Activated CD8-positive, alpha-beta memory T cell treated with anti-CD3 and anti-CD28 coated beads, Interleukin-2, amount 50 U/mL, for 24 hours (primary cell): ENCODE results near the gene OR10K1.
A peak's percentile ranks its signal among the peaks of the same experiment; 100 is the strongest.
"Not testable (repeated sequence)": the region's sequence is repeated elsewhere in the genome, so short reads cannot be mapped to it uniquely, and the experiment has no call there.

Experiments used
- DNase-seq: peaks from one replicate; pipeline ENCODE4 v3.0.0-alpha.2; 2020; ENCODE audit errors: extremely low read depth

Gene OR10K1

GRCh38 chr1:158461534-158461933 lies at the start of gene OR10K1:
Gene OR10K1 (plus strand): TSS chr1:158461834. CDS start chr1:158465562, 3,728 bp downstream.
- DNase-seq: no peak

GRCh38 chr1:158414651-158415345 lies 46.8 kb upstream of the OR10K1 start:
- DNase-seq: no peak

GRCh38 chr1:158417586-158417985 lies 44.0 kb upstream of the OR10K1 start:
- DNase-seq: no peak

- no peak for DNase-seq
Observed at GRCh38 chr1:158422212-158422611, 39.4 kb upstream of the OR10K1 start.

GRCh38 chr1:158425027-158425426 lies 36.6 kb upstream of the OR10K1 start:
- DNase-seq: no peak

GRCh38 chr1:158426137-158426536 lies 35.5 kb upstream of the OR10K1 start, which contains the start of gene OR10K2:
Gene OR10K2 (minus strand): TSS chr1:158426237. CDS start chr1:158420866, 5,371 bp downstream.
- DNase-seq: no peak

GRCh38 chr1:158430163-158430562 lies 31.5 kb upstream of the OR10K1 start:
- DNase-seq: not testable (repeated sequence)

GRCh38 chr1:158434741-158435140 lies 26.9 kb upstream of the OR10K1 start:
- DNase-seq: no peak

- no peak for DNase-seq
Observed at GRCh38 chr1:158445376-158445775, 16.3 kb upstream of the OR10K1 start.

- no peak for DNase-seq
Observed at GRCh38 chr1:158454537-158454936, 7.1 kb upstream of the OR10K1 start.

- no peak for DNase-seq
Observed at GRCh38 chr1:158457246-158457645, 4.4 kb upstream of the OR10K1 start.

GRCh38 chr1:158458263-158458662 lies 3.4 kb upstream of the OR10K1 start:
- no peak for DNase-seq

- no peak for DNase-seq
Observed at GRCh38 chr1:158471920-158472319, 10.3 kb downstream of the OR10K1 start, which contains the start of gene OR10R2. Gene OR10R2 (plus strand): TSS chr1:158472220. CDS start chr1:158472326, 106 bp downstream.

- DNase-seq: no peak
Observed at GRCh38 chr1:158485455-158485854, 23.8 kb downstream of the OR10K1 start.

GRCh38 chr1:158491316-158491715 lies 29.7 kb downstream of the OR10K1 start:
- no peak for DNase-seq

- DNase-seq: no peak
Observed at GRCh38 chr1:158493054-158493453, 31.4 kb downstream of the OR10K1 start.

- DNase-seq: no peak
Observed at GRCh38 chr1:158494796-158495195, 33.2 kb downstream of the OR10K1 start.

- DNase-seq: no peak
Observed at GRCh38 chr1:158496374-158496773, 34.7 kb downstream of the OR10K1 start.

GRCh38 chr1:158506369-158506987 lies 44.8 kb downstream of the OR10K1 start:
- peak; percentile 6 for DNase-seq

GRCh38 chr1:158507511-158507910 lies 45.9 kb downstream of the OR10K1 start:
- no peak for DNase-seq

- DNase-seq: no peak
Observed at GRCh38 chr1:158509471-158510156, 48.0 kb downstream of the OR10K1 start.

- no peak for DNase-seq
Observed at GRCh38 chr1:158516966-158517365, 55.3 kb downstream of the OR10K1 start.
